Tibial artery (tissue), 4 donors: ENCODE measurements around the gene ATXN3L.
A peak's percentile ranks its signal among the peaks of the same experiment; 100 is the strongest.

Source experiments
- DNase-seq, 2 donors: peaks; one replicate each; pipeline ENCODE4 v3.0.0-alpha.2; 2019
- H3K27ac ChIP-seq, 2 donors: fragments of 200-600 bp; sonication (generic) in 1 of 2; 1 replicate in 1 of 2; 2 replicates in 1 of 2; pipeline ENCODE4 v1.5.1; 2018 to 2019; ENCODE audit warnings: mild to moderate bottlenecking in 1 of 2
- H3K27me3 ChIP-seq, 2 donors: fragments of 200-600 bp; sonication (generic) in 1 of 2; one replicate each; pipeline versions ENCODE4 v1.5.1 to v1.6.0; 2016 to 2019
- H3K36me3 ChIP-seq, 3 donors: fragments of 200-600 bp; sonication (generic) in 2 of 3; one replicate each; pipeline ENCODE4 v1.5.1; 2016 to 2019; ENCODE audit warnings: mild to moderate bottlenecking in 2 of 3
- H3K4me1 ChIP-seq, 4 donors: fragments of 200-600 bp; sonication (generic) in 2 of 4; 1 replicate in 3 of 4; 2 replicates in 1 of 4; pipeline ENCODE4 v1.5.1; 2016 to 2019
- H3K4me3 ChIP-seq, 2 donors: fragments of 200-600 bp; sonication (generic) in 1 of 2; 1 replicate in 1 of 2; 2 replicates in 1 of 2; pipeline ENCODE4 v1.5.1; 2018 to 2019; ENCODE audit warnings: mild to moderate bottlenecking in 2 of 2
- H3K9me3 ChIP-seq, 3 donors: fragments of 200-600 bp; sonication (generic) in 1 of 3; one replicate each; pipeline ENCODE4 v1.5.1; 2016 to 2019
- intact Hi-C: fragments of 100-400 bp; cut with DNase I; formaldehyde crosslinking; loops from one replicate; pipeline ENCODE4 v1.15.0; 2023; ENCODE audit warnings: low total_unique reads
- TF ChIP-seq, protein P1 (sequence below), 2 experiments: fragments of 200-600 bp in 1 of 2; fragments of 450-650 bp in 1 of 2; IDR thresholded peaks; one replicate each; pipeline ENCODE4 v1.5.1; 2017 to 2019; ENCODE audit warnings: antibody characterized with exemption in 2 of 2, mild to moderate bottlenecking in 1 of 2, moderate library complexity in 1 of 2

Gene ATXN3L

DNA sequence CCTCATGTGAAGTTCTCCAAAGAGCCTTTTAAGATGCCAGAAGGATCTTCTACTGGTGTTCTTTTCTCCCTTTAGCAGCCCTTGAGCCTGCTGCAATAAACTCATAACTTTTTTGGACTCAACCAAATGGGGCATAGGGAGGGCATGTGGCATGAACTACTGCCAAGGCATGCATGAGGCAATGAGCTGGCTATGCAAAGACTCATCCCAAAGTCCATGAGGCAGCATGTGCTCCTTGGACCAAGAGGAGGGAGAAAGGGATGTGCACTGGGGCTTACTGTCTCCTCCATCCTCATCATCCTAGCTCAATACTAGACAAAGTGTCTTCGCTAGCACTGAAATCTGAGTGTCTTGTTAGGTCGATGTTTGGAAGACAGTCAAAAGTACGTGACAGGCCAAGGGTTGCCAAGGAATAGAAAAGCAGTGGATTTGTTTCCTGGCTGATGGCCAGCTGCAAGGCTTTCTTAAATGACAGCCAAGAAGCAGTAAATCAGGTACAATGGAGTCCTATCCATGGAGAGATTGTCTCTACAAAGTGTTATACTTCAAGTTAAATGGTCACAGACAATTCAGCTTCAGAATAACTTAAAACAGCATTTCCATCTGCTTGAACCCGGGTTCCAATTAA is 44.5 kb upstream of the ATXN3L start:
- peak overlapping the region; percentile 41 to 50 for H3K27ac ChIP-seq
- no peaks in the 10 kb centered on the region for H3K36me3 ChIP-seq
- peaks cover 0 to 10% (median 0%) of the 10 kb centered on the region in 4 donors for H3K4me1 ChIP-seq
- no peak overlapping the region for H3K4me3 ChIP-seq
- no peaks in the 10 kb centered on the region for H3K27me3 ChIP-seq
- TF ChIP-seq, protein P1, sequence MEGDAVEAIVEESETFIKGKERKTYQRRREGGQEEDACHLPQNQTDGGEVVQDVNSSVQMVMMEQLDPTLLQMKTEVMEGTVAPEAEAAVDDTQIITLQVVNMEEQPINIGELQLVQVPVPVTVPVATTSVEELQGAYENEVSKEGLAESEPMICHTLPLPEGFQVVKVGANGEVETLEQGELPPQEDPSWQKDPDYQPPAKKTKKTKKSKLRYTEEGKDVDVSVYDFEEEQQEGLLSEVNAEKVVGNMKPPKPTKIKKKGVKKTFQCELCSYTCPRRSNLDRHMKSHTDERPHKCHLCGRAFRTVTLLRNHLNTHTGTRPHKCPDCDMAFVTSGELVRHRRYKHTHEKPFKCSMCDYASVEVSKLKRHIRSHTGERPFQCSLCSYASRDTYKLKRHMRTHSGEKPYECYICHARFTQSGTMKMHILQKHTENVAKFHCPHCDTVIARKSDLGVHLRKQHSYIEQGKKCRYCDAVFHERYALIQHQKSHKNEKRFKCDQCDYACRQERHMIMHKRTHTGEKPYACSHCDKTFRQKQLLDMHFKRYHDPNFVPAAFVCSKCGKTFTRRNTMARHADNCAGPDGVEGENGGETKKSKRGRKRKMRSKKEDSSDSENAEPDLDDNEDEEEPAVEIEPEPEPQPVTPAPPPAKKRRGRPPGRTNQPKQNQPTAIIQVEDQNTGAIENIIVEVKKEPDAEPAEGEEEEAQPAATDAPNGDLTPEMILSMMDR (IDR thresholded peaks at IDR 0.05), result no peak
- intact Hi-C loops, result no loop called here
- no peaks in the 10 kb centered on the region for H3K9me3 ChIP-seq
- DNase-seq, result no peak

DNA sequence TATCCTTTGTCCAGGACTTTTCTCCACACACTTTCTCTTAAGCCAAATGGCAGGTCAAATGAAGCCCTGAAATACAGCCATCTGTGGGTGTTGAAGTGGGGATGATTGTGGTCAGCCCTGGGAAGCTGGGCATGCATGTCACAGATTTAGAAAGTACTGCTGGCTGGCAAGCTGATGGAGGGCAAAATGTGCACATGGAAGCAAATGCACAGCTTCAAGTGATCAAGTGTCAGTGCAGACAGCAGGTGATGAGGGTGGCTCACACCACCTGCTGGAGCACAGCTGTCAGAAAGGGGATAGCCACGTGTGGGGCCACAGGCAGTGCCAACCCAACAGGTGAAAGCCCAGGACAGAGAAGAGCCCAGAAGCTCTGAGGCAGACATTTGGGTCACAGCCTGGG is 40.3 kb upstream of the ATXN3L start:
- H3K36me3 ChIP-seq, result no peaks in the 10 kb centered on the region
- intact Hi-C loops, result no loop called here
- no peaks in the 10 kb centered on the region for H3K27me3 ChIP-seq
- peaks cover 0 to 10% (median 0%) of the 10 kb centered on the region in 4 donors for H3K4me1 ChIP-seq
- no peak overlapping the region for H3K27ac ChIP-seq
- TF ChIP-seq, protein P1 (IDR thresholded peaks at IDR 0.05), result no peak
- no peak for DNase-seq
- no peaks in the 10 kb centered on the region for H3K9me3 ChIP-seq
- H3K4me3 ChIP-seq, result no peak overlapping the region

DNA sequence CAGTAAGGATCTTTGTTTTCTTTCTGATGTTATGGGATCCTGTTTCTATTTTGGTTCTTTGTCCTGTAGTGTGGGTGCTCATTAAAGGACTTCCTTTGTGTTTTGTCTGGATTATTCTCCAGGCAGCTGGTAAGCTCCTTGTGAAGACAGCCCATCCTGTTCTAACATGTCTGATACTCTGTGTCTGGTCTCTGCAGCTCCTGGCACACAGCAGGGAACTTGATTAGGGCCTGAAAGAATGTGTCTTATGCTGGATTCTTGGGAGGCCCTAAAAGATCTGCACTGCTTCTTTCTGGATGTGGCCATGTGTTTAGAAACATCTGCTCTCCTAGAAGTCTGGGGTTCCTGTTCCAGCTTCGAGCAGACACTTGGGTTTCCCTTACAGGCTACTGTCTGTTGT is 38.1 kb upstream of the ATXN3L start:
- no peaks in the 10 kb centered on the region for H3K4me1 ChIP-seq
- DNase-seq, result no peak
- H3K36me3 ChIP-seq, result no peaks in the 10 kb centered on the region
- H3K27me3 ChIP-seq, result no peaks in the 10 kb centered on the region
- H3K27ac ChIP-seq, result no peak overlapping the region
- no peaks in the 10 kb centered on the region for H3K9me3 ChIP-seq
- TF ChIP-seq, protein P1 (IDR thresholded peaks at IDR 0.05), result no peak
- intact Hi-C loops, result no loop called here
- no peak overlapping the region for H3K4me3 ChIP-seq

DNA sequence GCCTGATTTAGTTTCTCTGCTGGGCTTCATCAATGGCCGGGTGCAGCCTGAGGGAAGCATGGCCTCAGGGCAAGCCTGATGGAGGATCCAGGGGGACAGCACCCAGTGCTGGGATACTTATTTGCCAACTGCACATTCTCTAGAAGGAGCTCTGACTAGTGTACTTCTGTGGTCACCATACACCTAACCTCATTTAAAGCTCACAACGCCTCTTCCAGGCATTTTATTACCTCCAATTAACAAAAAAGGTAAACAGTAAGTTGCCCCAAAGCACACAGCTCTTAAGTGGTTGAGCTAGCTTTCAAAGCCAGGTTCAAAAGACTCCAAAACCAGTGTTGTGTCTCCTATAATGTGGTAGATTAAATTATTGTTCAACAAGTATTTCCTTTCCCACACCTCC is 26.8 kb upstream of the ATXN3L start:
- intact Hi-C loops, result no loop called here
- TF ChIP-seq, protein P1 (IDR thresholded peaks at IDR 0.05), result no peak
- DNase-seq, result no peak

DNA sequence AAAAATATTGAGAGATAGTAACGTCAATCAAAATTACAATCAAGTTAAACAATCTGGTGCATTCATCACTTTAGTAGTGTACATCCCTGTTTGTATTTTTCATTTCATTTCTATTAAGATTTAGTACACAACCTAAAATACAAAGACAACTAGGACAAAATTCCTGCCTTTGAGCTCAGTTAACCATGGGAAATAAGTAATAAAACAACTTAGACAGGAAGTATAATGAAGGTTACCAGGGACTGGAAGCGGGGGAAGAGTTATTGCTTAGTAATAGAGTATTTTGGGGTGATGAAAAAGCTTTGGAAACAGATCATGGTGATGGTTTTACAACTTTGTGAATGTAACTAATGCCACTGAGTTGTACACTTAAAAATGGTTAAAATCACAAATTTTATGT is 25.6 kb upstream of the ATXN3L start:
- no peak overlapping the region for H3K4me3 ChIP-seq
- intact Hi-C loops, result no loop called here
- no peak overlapping the region for H3K27ac ChIP-seq
- no peaks in the 10 kb centered on the region for H3K36me3 ChIP-seq
- no peaks in the 10 kb centered on the region for H3K27me3 ChIP-seq
- no peaks in the 10 kb centered on the region for H3K4me1 ChIP-seq
- no peak for DNase-seq
- TF ChIP-seq, protein P1 (IDR thresholded peaks at IDR 0.05), result no peak
- H3K9me3 ChIP-seq, result no peaks in the 10 kb centered on the region

More for the DNA sequence above, 26.8 kb upstream of the ATXN3L start:
- no peaks in the 10 kb centered on the region for H3K27me3 ChIP-seq
- H3K36me3 ChIP-seq, result no peaks in the 10 kb centered on the region
- H3K27ac ChIP-seq, result no peak overlapping the region
- H3K4me3 ChIP-seq, result no peak overlapping the region
- no peaks in the 10 kb centered on the region for H3K4me1 ChIP-seq
- H3K9me3 ChIP-seq, result no peaks in the 10 kb centered on the region

DNA sequence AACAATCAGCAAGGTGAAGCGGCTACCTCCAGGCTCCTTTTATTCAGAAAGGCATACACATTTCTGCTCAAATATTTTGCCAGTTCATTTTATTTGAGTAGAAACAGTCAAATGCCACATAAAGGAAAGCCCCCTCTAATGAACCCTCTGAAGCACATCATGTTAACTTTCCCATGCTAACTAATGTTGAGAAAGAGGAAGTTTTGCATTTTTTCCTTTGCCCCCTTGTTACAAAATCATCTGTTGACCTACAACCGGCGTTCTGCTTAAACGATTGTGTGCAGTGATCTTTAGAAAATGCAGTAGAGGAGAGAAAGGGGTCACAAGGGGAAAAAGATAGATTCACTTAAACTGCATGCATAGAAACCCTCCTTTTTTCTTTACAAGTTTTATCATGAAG is 25.2 kb upstream of the ATXN3L start:
- no peaks in the 10 kb centered on the region for H3K36me3 ChIP-seq
- no peak overlapping the region for H3K27ac ChIP-seq
- no peaks in the 10 kb centered on the region for H3K9me3 ChIP-seq
- H3K4me3 ChIP-seq, result no peak overlapping the region
- TF ChIP-seq, protein P1 (IDR thresholded peaks at IDR 0.05), result no peak
- H3K27me3 ChIP-seq, result no peaks in the 10 kb centered on the region
- no peak for DNase-seq
- intact Hi-C loops, result no loop called here
- H3K4me1 ChIP-seq, result no peaks in the 10 kb centered on the region
